GM21723 (cell line): ENCODE measurements around the gene FAM107B.
"Not testable (repeated sequence)": the region's sequence is repeated elsewhere in the genome, so short reads cannot be mapped to it uniquely, and the experiment has no call there.

Source experiments
- ATAC-seq: cut with Tn5 transposase; IDR thresholded peaks from one replicate; pipeline ENCODE4 v1.9.1; 2021; ENCODE audit warnings: mild to moderate bottlenecking, moderate library complexity; ENCODE audit not compliant: unreplicated experiment

The FAM107B gene

DNA sequence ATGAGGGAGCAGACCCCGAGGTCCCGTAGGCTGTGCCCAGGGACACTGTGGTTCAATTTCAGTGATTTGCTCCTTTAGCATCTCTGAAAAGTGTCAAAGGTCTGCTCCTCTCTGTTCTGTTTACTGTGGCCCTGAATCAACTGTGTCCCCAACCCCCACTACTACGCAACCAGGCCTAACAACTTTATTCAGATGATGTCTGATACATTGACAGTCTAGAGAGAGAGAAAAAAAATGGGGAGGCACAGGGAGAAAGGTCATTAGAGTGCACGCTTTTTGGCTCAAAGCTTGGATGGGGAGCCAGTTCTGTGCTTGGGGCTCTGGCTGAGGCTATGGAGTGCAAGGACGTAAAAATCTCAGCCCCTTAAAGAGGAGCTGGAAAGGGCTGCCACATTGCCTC is 77.9 kb downstream of the FAM107B start:
- ATAC-seq: no peak

DNA sequence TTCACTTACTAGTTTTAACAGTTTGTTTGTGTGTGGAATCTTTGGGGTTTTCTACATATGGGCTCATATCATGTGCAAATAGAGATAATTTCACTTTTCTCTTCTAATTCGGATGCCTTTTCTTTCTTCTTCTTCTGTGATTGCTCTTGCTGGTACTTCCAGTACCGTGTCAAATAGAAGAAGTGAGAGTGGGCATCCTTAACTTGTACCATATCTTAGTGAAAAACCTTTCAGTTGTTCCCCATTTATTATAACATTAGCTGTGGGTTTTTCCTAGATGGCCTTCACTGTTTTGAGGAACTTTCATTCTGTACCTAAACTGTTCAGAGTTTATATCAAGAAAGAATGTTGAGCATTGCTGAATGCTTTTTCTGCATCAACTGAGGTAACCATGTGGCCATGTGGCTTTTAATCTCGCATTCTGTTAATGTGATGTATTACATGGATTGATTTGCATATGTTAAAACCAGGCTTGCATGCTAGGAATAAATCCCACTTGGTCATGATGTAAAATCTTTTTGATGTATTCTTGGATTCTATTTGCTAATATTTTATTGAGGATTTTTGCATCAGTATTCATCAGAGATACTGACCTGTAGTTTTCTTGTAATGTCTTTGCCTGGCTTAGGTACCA is 78.7 kb downstream of the FAM107B start:
- ATAC-seq: no peak

DNA sequence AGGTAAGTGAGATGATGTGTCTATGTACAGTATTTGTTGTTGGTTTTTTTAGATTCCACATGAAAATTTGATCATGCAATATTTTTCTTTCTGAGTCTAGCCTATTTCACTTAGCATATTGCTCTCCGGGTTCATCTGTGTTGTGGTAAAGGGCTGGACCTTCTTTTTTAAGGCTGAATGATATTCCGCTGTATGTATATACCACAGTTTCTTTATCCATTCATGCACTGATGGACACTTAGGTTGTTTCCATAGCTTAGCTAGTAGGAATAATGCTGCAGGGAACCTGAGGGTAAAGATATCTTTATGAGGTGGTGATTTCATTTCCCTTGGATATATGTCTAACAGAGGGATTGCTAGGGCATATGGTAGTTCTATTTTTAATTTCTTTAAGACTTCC is 80.8 kb downstream of the FAM107B start:
- no peak for ATAC-seq

DNA sequence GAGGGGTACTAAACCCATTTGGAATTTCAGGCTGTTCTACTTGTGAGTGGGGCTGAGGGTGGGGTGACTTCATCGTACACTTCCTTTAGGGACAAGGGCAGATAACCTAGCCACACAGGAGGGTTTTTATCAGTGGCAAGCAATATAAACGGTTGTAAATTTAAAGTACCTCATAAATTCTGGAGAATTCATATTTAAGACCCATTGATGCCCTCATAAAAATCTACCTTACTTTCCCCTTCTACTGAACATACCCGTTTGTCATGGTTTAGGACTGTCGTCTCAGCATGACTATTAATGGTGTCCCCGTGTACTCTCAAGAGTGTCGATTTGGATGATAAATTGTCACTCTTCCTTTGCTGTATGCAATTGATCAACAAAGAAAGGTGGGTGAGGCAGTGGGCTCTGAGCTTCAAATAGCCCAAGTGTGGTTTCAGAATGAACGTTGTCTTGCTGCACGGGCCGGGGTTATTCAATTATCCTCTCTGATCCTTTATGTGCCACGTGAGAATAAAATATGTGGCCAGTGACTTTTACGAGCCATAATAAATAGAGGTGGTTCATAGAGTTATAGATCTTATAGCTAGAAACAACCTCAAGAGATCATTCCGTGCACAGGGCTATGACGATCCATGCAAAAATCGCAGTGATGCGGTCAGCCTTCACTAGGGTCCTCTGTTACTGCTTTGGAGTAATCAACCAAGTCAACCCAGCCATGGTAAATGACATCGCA is 82.2 kb downstream of the FAM107B start:
- no peak for ATAC-seq

DNA sequence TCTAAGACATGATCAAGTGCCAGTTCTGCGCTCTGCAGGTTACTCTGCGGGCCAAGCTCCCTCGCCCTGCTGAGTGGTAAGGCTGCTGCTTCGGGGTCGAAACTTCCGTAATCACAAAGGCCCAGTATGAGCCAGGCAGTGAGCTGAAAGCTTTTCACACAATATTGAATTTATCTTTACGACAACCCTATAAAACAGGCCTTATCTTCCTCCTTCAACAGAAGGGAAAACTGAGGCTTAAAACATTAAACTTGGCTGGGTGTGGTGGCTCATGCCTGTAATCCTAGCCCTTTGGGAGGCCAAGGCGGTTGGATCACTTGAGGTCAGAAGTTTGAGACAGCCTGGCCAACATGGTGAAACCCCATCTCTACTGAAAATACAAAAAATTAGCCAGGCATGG is 83.3 kb downstream of the FAM107B start:
- no peak for ATAC-seq

DNA sequence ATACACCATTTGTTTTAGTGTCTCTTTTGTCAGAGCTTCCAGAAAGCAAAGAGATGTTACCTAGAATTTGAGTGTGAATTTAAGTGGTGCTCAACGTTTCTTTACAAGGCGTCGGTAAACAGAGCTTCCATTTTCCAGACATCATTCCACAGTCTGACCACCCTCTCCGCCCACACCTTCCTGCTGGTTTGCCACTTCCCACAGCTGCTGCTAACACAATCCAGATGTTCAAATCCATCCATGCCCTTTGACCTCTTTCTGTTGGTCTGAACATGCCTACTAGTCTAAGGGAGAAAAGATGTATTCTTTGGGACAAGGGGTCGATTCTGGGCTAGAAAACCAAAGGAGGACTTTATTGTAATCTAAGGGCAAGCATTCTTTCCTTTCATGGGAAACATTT is 86.1 kb downstream of the FAM107B start:
- ATAC-seq: no peak

DNA sequence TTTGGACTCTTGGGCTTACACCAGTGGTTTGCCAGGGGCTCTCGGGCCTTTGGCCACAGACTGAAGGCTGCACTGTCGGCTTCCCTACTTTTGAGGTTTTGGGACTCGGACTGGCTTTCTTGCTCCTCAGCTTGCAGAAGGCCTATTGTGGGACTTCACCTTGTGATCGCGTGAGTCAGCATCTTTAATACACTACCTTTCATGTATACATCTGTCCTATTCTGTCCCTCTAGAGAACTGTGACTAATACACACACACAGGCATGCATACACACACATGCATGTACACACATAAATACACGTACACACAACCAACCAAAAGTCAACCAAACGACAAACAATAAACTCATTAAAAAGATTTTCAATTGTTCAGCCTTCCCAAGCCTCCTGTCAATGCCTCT is 86.5 kb downstream of the FAM107B start:
- not testable (repeated sequence) for ATAC-seq

DNA sequence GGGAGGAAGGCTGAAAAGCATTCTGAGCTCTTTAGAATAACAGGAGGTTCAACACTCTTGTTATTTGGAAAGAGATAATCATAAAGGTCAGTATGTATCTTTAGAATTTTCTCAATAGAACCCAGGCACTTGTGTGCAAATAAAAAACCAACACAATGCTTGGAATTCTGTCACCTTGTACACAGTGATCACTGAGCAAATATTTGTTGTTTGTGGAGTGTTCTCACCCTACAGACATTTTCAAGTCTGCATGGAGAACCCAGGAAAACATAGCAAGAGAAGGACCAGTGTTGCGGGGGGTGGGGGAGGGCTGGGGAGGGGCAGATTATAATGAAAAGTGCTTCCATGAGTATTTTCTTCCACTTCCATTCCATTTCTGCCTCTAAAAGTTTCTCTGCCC is 87.4 kb downstream of the FAM107B start:
- ATAC-seq: no peak

DNA sequence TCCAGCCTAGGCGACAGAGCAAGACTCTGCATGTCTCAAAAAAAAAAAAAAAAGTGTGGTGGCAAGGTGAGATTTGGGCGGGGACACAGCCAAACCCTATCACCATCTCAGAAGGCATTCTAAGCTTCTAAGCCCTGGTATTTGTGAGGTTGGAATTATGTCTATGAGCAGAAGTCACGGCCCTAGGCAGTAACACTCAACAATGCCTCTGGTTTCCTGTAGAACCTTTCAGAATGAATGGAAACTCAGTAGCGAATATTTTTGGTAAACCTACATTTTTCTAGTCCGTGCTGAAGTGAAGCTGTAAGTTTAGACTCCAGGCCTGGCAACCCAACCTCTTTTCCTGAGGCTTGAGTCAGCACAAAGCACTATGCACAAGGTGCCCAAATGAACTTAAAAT is 88.3 kb downstream of the FAM107B start:
- no peak for ATAC-seq

DNA sequence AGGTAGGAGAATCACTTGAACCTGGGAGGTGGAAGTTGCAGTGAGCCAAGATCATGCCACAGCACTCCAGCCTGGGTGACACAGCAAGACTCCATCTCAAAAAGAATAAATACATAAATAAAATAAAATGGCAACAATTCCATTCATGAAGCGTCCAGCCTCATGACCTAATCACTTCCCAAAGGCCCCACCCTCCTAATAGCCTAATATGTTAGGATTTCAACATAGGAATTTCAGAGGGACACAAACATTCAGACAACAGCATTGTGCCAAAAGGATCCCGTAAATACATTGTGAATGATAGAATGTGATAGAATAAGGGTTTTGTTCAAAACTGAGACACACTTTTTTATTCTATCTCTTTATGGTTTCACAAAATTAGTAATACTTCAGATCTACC is 90.3 kb downstream of the FAM107B start:
- no peak for ATAC-seq

DNA sequence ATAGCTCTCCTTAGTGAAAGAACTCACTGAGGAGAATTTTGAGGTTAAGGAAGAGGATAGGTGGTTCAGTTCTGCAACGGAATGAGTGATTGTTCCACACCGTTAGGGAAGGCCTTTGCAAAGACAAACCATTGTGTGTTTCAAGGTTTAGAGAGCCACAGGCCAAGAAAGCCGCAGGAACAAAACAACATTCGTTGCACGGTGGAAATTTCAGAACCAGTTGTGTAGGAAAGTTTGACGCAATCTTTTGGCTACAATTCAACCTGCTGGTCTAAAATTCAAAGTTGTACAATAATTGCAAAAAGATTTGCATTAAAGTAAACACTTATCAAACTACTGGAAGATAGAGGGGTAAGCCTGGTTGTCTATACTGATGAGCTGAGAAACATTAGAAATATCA is 91.4 kb downstream of the FAM107B start:
- no peak for ATAC-seq

DNA sequence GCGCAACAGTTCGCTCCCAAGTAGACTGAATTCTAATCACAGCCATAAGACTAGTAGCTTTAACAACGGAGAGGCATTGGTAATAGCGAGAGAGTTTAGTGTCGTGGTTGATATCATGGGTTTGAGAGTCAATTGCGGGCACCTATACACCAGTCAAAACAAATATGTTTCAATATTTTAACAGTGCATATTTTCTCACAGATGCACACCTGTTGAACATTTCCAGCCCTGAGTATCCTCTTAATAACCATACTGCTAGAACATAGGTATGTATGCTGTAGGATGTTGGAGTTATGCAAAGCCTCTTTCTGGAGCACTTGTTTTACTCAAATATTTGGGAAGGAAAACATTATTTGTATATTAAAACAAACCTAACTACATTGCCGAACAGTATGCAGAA is 92.9 kb downstream of the FAM107B start:
- no peak for ATAC-seq

DNA sequence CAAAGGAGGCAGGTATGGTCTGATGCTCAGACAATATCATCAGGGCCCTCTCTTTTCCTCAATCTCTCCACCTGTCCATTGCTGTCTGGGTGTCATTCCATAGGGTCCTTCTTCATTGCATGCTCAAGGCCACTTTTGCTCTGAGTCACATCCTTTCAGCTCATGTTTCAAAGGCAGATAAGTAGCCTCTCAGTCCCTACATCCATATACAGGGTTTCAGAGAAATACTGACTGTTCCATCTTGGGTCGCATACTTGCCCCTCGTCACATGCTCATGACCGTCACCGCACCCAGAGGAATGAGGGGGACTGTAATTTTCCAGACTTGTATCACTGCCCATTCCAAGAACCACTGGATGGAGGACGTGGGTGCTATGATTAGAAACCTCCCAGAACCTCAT is 93.4 kb downstream of the FAM107B start:
- no peak for ATAC-seq

DNA sequence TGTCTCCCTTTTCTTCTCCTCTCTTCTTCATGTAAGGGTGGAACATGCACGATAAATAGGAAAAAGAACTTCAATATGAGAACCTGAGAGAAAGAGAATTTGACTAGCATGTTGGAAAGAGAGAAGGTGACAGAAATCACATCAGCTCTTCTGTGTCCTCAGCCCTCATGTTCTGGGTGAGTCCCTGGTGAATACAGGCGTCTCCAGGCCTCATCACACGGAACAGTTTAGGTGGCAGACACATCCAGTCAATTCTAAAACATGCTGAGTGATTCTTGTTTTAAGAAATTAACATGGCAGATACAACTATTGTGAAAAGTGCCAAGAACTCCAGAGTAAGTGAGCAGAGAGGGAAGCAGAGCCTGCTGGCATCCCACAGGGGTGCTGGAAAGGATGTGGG is 96.1 kb downstream of the FAM107B start:
- no peak for ATAC-seq

DNA sequence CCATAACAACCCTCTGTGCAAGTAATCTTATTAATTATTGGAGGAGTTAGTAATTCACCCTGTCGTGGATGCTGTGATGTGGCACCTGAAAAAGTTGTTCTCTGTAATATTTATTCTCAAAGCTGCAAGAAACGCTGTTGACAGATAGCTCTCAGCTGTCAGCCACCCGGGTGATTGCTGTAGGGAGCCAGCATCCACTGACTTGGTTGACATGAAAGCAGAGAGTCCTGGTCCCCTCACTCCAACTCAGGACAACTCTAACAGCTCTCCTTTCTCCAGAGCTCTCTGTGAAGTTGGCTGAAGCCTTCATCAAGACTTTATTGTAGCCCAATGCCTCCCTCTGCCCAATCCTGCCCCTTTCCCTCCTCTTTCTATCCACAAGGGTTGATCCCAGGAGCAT is 98.0 kb downstream of the FAM107B start:
- no peak for ATAC-seq

DNA sequence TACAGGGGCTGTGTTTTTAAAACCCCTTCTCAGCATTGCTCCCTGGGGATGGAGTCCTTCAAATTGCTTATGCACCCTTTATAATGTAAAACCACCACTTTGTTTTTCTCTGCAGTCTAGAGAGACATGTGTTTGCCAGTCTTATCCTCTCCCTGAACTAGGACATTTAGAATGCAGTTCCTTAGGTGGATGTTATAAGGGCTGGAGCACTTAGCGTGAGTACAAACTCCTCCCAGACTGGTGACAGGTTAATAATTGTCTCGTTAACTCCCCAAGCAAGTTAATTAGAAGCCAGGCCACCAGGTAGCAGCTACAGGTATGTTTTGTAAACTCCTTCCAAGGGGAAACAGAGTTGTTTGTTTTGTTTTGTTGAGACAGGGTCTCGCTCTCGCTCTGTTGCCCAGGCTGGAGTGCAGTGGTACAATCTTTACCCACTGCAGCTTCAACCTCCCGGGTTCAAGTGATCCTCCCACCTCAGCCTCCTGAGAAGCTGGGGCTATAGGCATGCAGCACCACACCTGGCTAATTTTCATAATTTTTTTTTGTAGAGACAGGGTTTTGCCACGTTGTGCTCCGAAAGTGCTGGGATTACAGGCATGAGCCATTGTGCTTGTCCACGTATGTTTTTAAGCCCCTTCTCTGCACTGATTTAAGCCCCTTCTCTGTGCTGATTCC is 100.2 kb downstream of the FAM107B start:
- ATAC-seq: no peak

DNA sequence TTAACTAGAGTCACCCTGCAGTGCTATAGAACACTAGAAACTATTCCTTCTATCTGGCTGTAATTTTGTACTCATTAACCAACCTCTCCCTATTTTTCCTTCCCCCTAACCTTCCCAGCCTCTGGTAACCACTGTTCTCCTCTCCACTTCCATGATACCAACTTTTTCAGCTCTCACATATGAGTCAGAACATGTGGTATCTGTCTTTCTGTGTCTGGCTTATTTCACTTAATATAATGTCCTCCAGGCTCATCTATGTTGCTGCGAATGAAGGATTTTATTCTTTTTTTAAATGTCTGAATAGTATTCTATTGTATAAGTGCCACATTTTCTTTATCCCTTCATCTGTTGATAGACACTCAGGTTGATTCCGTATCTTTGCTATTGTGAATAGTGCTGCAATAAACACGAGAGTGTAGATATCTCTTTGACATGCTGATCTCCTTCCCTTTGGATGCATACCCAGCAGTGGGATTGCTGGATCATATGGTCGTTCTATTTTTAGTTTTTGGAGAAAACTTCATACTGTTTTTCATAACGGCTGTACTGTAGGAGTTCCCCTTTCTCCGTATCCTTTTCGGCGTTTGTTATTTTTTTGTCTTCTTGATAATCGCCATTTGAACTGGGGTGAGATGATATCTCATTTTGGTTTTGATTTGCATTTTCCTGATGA is 101.4 kb downstream of the FAM107B start:
- ATAC-seq: no peak

DNA sequence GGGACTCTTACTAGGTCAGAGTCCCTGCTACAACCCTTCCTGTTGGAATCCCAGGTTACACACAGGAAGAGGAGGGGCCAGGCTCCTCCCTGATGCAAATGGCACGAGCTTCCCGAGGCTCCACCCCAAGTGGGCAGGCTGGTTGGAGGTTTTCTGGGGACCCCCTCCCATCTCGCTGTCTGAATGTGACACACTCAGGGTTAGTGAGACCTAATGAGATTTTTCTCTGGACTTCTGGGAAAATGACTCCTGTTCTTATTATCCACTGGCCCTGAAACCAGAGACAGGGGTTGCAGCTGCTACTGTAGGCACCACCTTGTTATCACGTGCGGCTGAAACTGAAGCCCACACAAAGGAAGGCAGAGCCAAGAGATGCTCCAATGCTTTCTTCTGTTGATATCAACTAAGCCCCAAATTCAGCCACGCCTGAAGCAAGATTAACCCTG is 103.3 kb downstream of the FAM107B start:
- ATAC-seq: no peak

DNA sequence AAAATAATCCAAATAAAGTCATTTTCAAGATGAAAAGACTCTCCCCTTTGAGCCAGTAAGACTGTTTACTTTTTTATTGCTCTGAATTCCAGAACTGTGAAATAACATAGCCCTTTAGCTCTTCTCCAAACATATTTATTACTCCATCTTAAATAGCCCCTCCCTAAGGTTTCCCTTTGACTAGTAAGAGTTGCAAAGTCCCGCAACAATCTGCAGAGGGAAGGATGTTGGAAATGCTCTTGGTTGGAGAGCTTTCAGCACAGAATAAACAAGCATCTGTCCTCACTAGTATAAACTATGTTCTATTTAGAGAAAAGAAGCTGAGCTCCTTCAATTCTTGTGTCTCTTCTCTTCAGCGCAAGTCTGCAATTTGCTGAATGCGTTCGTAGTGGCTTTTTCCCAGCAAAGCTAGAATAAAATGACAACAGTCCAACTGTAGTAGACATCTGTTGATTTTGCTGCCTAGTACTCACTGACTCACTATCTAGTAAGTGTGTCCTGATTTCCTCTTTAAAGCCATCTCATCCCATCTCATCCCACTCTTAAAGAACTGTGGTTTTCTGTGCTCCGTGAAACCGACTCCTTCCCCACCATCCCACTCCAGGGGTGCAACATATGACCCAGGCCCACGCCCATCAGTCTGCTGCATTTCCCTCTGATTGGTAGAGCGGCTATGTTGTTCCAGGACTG is 104.0 kb downstream of the FAM107B start:
- no peak for ATAC-seq

DNA sequence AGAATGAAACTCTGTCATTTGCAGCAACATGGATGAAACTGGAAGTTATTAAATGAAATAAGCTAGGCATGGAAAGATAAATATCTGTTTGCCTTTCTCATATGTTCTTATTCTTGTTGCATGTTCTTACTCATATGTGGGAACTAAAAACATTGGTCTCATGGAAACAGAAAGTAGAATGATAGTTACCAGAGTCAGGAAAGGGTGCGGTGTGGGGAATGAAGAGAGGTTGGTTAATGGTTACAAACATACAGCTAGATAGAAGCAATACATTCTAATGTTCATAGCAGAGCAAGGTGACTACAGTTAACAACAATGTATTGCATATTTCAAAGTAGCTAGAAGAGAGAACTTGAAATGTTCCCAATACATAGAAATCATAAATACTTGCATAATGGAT is 105.1 kb downstream of the FAM107B start:
- ATAC-seq: no peak

DNA sequence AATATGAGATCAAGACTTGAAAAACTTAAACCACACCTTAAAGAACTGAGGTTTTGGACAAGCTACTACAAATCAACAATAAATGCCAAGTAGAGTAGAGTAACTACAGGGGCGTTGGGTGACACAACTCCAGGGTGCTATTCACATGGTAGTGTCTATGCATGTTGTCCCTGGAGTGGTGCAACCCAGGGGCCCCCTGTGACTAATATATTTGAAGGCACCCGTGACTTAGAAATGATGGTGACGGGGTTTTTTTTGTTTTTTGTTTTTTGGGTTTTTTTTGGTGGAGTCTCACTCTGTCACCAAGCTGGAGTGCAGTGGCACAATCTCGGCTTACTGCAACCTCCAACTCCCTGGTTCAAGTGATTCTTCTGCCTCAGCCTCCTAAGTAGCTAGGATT is 106.9 kb downstream of the FAM107B start:
- no peak for ATAC-seq
